Suppressor macrophage treated with lipopolysaccharide for 4 hours (primary cell): ENCODE measurements around the gene LYPLAL1.

Experiments
- DNase-seq: peaks from one replicate; pipeline ENCODE4 v3.0.0-alpha.2; 2020

The LYPLAL1 gene

DNA sequence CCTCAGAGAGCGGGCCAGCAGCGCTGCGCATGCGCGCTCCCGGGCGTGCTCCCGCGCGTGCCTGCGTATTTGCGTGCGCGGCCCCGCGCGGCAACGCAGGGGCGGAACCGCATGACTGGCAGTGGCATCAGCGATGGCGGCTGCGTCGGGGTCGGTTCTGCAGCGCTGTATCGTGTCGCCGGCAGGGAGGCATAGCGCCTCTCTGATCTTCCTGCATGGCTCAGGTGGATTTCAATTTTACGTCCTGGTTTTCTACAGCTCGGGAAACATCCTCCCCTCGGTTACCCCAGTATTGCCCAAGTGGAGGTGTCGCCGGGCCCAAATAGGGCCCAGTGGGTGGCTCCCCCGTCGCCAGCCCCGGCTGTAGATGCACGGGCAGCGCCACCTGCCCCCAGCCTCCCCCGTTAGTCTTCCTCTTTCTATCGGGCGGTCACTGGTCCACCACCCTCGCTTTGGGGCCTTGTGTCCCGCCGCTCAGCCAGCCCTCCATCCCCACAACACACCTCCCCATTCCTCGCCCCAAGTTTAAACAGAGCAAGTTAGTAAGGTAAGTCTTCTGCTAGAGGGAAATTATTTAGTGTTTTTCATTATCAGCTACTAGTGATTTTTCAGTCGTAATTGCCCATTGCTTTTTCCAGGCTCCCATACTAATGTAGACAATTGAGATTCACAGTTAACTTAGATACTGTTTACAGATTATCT, at the start of gene LYPLAL1:
Gene LYPLAL1, plus strand, starts transcription at position 121 of the 702 bp plus-strand sequence. Its CDS starts 13 bp downstream, at position 134.
- peak; percentile 96 for DNase-seq

DNA sequence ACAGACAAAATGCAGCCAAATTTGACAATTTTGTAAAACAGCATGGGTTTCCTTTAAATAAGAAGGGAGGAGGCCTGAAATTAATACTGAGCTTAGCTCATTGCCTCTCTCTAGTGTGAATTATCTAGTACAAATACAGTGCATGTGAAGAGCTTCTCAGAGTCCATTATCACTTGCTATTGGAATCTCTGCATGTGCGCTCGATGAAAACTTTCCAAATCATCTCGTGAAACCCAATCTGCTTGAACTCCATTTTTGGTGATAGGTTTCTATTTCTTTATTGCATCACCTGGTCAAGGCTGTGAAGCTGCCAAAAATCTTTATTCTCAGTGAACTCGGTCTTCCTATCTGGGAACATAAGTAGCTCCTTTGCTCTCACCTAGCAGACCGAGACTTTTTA, 49.5 kb upstream of the LYPLAL1 start:
- DNase-seq = no peak

GRCh38 chr1:219125342-219125741, 48.3 kb upstream of the LYPLAL1 start:
- DNase-seq = no peak

DNA sequence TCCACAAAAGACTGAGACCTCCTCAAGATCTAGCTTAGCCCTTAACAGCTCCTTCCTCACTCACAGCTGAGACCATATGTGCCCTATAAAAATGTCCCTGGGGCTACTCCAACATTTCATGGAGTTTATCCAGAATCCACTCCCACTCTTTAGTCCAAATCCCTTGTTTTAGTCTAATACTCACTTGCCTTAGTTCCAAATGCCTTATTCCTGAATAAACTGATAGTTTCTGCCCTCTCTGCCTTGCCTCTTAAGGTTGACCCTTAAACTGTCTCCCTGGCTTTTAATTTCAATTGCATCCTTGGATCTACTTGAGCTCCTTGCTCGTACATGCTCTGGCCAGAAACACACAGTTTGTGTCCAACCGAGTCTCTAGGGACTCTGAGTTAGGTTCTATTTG, 47.3 kb upstream of the LYPLAL1 start:
- no peak for DNase-seq

DNA sequence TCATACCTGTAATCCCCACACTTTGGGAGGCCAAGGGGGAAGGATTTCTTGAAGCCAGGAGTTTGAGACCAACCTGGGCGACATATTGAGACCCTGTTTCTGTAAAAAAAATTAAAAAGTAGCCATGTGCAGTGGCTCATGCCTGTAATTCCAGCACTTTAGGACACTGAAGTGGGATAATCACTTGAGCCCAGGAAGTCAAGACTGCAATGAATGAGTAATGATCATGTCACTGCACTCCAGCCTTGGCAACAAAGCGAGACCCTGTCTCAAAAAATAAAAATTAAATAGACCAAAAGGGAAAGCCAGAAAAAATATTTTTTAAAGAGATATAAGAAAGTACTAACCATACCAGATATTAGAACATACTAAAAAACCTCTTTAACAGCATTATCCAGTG, 44.7 kb upstream of the LYPLAL1 start:
- DNase-seq = no peak

DNA sequence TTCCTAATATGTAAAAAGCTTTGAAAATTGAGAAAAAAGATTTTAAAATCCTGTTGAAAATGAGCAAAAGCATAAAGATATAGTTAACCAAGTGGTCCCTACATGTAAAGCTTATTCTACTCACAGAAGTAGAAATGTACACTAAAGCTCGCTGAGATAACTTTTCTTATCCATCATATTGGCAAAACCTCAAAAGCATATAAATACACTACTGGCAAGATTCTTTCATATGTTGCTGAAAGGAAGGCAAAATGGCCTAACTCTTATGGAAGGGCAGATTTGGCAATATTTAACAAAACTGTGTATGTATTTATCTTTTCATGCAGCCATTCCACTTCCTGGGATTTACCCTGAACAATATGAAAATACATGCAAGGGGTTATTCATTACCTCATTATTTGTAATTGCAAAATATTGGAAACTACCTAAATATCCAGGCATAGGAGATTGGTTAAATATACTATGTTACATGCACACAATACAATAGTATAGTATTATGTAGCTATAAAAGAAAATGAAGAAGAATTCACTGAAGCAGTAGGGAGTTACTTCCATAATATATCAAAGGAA, 43.2 kb upstream of the LYPLAL1 start:
- peak; percentile 23 for DNase-seq

GRCh38 chr1:219132939-219133338, 40.7 kb upstream of the LYPLAL1 start:
- DNase-seq = no peak

DNA sequence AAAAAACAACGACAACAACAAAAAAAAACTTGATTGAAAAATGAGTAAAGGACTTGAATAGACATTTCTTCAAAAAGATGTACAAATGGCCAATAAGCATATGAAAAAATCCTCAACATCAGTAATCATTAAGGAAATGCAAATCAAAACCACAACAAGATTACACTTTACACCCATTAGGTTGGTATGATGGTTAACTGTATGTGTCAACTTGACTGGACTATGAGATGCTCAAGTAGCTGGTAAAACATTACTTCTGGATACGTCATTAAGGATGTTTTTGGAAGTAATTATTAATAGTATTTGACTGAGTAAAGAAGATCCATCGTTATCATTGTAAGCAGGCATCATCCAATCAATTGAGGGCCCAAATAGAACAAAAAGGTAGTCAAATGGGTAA, 34.9 kb upstream of the LYPLAL1 start:
- no peak for DNase-seq

DNA sequence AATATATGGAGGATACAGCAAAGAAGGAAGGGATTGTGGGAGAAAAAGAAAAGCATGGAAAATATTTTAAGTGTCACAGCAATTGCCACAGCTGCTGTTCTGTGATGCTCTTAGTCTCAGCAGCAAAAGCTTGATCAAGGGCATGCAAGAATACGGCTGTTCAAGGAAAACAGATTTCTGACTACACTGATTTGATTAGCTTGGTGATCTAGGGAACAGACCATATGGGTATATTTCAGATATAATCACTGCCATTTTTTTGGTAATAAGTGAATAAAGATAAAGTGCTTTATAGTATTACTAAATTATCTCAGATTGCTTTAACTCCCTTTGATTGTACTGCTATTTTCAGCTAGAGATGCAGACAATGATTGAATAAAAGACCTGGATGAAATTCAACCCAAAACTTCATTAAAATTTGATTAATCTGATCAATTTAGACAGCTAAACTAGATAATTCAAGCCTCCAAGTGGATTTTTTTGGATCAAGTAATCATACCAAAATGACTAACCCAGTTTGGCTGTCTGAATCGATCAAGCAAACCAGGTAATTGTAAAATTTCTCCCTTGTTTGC, 33.3 kb upstream of the LYPLAL1 start:
- no peak for DNase-seq

GRCh38 chr1:219143735-219144134, 29.9 kb upstream of the LYPLAL1 start:
- peak; percentile 5 for DNase-seq

GRCh38 chr1:219144658-219145315, 28.9 kb upstream of the LYPLAL1 start:
- peak; percentile 30 for DNase-seq

DNA sequence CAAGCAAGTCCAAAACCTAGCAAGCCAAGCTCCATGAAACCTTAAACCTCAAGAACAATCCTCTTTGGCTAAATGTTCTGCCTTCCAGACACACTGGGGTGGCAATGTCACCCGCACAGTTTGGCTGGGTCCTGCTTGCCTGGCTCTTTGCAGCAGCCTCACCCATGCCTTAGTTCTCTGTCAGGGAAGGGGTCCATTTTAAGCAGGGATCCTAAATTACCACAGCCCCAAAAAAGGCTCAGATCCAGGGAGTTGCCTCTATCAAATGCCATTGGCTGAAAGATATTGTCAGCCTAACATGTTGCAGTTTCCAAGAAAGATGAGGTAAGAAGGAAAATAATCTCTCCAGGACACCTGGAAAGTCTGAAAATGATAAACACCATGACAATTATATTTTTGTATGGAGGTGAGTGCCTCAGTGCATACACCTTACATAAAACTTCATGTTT, 26.1 kb upstream of the LYPLAL1 start:
- DNase-seq = no peak

DNA sequence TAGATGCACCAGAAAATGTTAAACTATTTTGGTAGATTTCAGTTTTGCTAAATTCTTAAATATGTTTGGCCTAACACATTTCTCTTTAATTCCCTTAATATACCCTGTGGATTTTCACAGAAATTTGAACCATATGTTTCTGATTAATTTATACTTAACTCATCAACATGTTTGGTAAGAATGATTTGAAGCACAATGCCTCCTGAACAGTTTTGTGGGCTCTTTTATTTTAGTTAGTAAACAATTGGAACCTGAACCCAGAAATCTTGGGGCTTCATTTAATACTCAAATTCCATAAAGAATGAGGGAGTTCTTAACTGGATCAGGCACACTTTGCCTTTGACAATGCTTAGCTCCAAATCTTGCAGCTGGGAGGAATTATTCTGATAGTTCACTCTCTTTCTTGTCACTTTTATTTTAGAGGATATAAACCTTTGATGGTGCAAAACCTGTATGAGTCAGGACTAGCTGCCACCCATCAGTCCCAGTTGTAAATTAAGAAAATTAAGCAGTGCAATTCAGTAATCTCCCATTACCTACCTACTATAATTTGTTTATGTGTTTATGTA, 24.6 kb upstream of the LYPLAL1 start:
- DNase-seq = no peak

- DNase-seq = no peak
Observed at GRCh38 chr1:219149953-219150352, 23.7 kb upstream of the LYPLAL1 start.

DNA sequence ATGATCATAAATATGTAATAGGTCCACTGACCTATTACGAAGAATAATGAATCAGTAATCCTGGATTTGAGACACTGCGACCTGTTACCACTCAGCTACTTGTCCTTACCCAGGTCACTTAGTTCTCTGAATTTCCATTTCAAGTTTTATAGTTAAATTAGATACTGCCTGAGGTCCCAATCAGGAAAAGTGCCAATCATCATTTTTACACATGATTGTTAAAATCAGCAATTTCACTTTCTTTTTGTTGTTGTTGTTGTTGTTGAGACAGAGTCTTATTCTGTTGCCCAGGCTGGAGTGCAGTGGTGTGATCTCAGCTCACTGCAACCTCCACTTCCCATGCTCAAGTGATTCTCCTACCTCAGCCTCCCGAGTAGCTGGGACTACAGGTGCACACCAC, 22.8 kb upstream of the LYPLAL1 start:
- DNase-seq = no peak

DNA sequence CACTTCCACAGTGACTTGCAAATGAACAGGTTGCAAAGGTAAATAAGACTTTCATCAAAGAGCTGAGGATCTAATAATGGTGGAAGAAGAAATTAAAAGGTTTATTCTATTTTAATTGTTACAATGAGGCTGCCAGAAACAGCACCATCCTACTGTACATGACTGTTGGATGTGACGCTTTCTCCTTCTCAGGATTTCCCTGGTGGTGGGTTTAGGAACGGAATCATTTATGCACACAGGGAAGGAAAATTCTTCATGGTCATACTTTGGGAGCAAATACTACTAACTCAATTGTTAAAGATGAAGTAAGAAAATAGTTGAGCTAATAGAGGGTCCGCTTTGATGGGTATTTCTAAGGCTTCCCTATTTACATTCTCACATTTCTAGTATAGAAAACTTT, 22.2 kb upstream of the LYPLAL1 start:
- DNase-seq = no peak

DNA sequence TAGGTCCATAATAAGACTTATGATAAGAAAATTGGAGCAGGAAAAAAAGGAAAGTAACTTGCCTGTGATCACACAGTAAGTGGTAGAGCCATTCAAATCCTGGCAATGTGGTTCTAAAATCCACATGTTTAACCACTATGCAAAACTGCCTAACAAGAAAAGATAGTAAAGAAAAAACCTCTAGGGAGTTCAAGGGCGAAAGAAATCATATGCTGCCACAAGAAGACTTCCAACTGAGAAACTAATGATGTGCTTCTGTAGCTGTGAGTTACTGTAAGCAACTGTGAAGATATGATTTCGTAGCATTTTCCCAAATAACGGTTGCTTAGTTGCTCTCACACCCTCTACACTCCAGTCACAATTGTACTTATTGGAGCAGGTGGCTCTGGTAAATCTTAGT, 20.9 kb upstream of the LYPLAL1 start:
- no peak for DNase-seq

DNA sequence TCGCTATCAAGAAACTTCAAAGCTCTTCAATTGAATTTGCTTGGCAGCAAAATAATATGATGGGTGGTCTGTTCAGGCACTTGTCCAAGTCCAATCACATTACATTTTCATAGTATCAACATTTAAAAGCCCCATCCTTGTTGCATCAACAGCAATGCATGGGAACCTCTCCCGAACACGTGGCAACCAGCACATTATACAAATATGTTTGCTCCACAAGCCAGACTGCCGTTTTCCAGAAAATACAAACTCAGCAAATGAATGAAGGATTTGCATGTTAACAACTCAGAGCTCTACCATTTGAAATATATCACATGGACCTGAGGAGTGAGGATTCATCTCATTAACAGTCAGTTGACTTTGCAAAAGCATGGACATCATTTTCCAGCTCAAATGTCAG, 20.0 kb upstream of the LYPLAL1 start:
- no peak for DNase-seq

GRCh38 chr1:219155135-219155534, 18.5 kb upstream of the LYPLAL1 start:
- no peak for DNase-seq

DNA sequence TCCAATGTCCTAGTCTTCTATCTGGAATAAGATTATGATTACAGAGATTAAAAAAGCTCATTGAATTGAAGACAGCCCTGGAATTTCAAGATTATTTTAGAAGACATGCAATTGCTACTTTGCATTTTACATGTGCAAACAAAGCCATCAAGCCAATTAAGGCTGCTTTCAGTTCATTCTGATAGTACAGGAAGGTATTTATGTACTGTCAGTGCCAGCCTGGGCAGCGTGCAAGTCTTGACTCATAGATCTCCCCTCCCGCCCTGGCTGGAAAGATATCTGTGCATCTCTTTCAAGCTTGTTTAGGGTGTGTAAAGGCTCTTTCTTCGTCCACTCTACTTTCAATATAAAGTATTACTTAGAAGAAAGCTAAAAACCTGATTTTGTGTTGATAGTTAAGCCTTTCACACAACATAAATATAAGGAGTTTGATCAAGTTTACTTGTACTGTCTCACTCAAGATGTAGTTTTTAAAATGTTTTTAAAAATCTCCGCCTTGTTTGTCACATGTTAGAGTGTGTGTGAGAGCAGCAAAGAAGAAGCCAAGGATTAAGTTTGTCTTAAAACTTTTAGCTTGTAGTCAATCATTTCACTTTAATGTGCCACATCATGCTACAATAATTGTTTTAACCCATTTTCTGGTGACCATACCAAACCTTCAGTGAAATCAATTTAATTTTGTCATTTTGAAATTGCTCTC, 13.6 kb upstream of the LYPLAL1 start:
- no peak for DNase-seq

DNA sequence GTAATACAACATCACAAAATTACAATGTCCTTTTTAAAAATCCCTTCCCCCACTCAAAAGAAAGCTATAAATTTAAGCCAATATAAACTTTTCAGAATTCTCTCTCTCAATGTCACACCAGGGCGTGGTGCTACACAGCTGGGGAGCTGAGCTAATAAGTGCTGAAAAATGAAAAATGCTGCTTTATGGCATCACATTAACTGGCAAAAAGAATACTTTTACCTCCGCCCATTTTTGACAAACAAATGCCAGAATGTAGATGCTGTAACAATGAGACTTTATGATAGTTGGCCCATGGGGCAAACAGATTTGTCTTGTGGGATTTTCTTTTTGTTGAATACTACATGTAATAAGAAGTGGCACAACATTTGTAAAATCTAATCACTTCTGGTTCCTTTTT, 12.7 kb upstream of the LYPLAL1 start:
- no peak for DNase-seq

- DNase-seq = no peak
Observed at GRCh38 chr1:219161371-219161770, 12.3 kb upstream of the LYPLAL1 start.

GRCh38 chr1:219163401-219163954, 10.2 kb upstream of the LYPLAL1 start:
- DNase-seq = no peak
